Left lung (tissue), 10 donors: ENCODE measurements around the gene ADAMTS16. TPM values are rescaled to one million over a fixed set of nuclear protein-coding genes. Genes with fewer than 3 reads are reported as not detected.

ENCODE experiments used
- ATAC-seq: fragments of 200-7000 bp; cut with Tn5 transposase; one replicate; pipeline ENCODE4 v1.9.1; 2020; ENCODE audit warnings: moderate library complexity
- DNase-seq, 4 donors: peaks; one replicate each; pipeline ENCODE4 v3.0.0-alpha.2; 2013 to 2020
- H3K27ac ChIP-seq, 2 donors: fragments of 200-600 bp; sonication (generic) in 1 of 2; one replicate each; pipeline versions ENCODE4 v1.5.0 to v1.8.0; 2020 to 2021
- H3K27me3 ChIP-seq, 2 donors: fragments of 200-600 bp; sonication (generic) in 1 of 2; one replicate each; pipeline versions ENCODE4 v1.5.0 to v1.8.0; 2020 to 2021
- H3K36me3 ChIP-seq, 2 donors: fragments of 200-600 bp; sonication (generic) in 1 of 2; one replicate each; pipeline versions ENCODE4 v1.5.0 to v1.8.0; 2020 to 2021
- H3K4me1 ChIP-seq, 2 donors: fragments of 200-600 bp; one replicate each; pipeline ENCODE4 v1.8.0; 2021
- H3K4me3 ChIP-seq, 2 donors: fragments of 200-600 bp; sonication (generic) in 1 of 2; one replicate each; pipeline versions ENCODE4 v1.5.0 to v1.8.0; 2020 to 2021; ENCODE audit warnings: mild to moderate bottlenecking in 1 of 2
- H3K9me3 ChIP-seq, 2 donors: fragments of 200-600 bp; sonication (generic) in 1 of 2; one replicate each; pipeline versions ENCODE4 v1.5.0 to v1.8.0; 2020 to 2021
- intact Hi-C, 2 donors: fragments of 100-400 bp; cut with DNase I; formaldehyde crosslinking; loops; one replicate each; pipeline versions ENCODE4 v1.11.2 to v1.14.2; 2022
- polyA plus RNA-seq, 6 donors: library from polyadenylated mRNA; unstranded; fragments of 120-200 nt; gene quantifications; one replicate each; pipeline ENCODE4 v1.2.1, GENCODE V29; 2013; ENCODE audit not compliant: insufficient read length in 6 of 6
- total RNA-seq, 2 donors: library from RNA; stranded (reverse); fragmentation: NEBNext Ultra II Directional; extraction: Animal tissue kit (Norgen Biotek cat#: 25700); gene quantifications; one replicate each; pipeline ENCODE4 v1.2.1, GENCODE V29; 2021
- TF ChIP-seq, protein P1 (sequence below), 2 donors: fragments of 200-600 bp; sonication (generic) in 1 of 2; IDR thresholded peaks; one replicate each; pipeline versions ENCODE4 v1.5.0 to v1.8.0; 2021; ENCODE audit warnings: antibody characterized with exemption in 2 of 2
- donor health status: DM: no; HTN: yes; CAD: no.
- donor health status: DM: no; HTN: no; CAD: no.

Gene ADAMTS16
- total and polyA plus RNA-seq, 8 donors, result 0.29 to 28.7 (median 1.1) TPM

DNA sequence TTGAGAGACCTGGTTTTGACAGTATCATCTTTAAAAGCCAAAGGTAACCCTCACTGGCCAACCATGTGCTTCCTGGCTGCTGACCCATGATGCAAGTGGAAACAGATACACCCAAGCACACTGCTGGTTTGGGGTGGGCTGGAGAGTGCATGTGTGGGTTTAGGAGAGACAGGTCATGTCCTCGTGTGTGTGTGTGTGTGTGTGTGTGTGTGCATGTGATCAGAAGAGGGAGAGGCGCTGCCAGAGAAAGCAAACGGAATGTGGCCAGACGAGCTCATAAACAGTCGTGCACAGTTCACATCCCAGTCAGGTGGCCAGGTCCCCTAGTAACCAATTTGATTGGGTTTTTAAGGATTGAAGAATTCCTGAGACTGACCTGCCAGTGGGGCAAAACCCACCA, 169.5 kb downstream of the ADAMTS16 start:
- DNase-seq (no peak), ATAC-seq (no peak)
- TF ChIP-seq, protein P1, sequence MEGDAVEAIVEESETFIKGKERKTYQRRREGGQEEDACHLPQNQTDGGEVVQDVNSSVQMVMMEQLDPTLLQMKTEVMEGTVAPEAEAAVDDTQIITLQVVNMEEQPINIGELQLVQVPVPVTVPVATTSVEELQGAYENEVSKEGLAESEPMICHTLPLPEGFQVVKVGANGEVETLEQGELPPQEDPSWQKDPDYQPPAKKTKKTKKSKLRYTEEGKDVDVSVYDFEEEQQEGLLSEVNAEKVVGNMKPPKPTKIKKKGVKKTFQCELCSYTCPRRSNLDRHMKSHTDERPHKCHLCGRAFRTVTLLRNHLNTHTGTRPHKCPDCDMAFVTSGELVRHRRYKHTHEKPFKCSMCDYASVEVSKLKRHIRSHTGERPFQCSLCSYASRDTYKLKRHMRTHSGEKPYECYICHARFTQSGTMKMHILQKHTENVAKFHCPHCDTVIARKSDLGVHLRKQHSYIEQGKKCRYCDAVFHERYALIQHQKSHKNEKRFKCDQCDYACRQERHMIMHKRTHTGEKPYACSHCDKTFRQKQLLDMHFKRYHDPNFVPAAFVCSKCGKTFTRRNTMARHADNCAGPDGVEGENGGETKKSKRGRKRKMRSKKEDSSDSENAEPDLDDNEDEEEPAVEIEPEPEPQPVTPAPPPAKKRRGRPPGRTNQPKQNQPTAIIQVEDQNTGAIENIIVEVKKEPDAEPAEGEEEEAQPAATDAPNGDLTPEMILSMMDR (IDR thresholded peaks at IDR 0.05), result no peak
- no peaks in the 10 kb centered on the region for H3K36me3 ChIP-seq
- peaks cover 0 to 3% of the 10 kb centered on the region in 2 donors for H3K4me1 ChIP-seq
- no peak overlapping the region for H3K4me3 ChIP-seq
- H3K27ac ChIP-seq, result no peak overlapping the region
- intact Hi-C loops, result no loop called here
- H3K27me3 ChIP-seq, result no peaks in the 10 kb centered on the region
- no peaks in the 10 kb centered on the region for H3K9me3 ChIP-seq

DNA sequence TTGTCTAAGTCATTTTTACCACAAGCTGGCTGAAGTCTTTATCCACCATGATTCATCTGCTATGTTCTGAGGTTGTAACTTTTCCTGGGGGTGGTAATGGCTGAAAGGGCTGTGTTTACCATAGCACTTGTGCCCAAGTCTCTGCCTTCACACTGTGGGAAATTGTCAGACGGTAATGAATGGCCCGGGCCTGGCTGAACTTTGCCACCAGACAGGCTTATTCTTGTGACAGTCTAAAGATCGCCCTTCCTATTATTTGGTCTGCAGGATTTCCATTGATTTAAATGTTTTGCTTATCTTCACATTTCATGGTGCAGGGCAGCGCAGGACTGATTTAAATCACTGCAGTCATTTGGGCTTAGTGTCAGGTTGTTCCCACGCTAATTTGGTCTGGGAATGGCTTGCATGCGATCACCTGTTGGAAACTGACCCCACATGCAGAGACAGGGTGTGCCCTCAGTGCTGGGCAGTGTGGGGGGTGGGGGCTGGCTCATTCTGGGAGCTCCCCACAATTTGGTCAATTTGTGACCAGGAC, 173.0 kb downstream of the ADAMTS16 start:
- Histone ChIP-seq H3K27ac (no peak overlapping the region), H3K4me1 (no peaks in the 10 kb centered on the region), H3K27me3 (no peaks in the 10 kb centered on the region), H3K9me3 (peaks cover 0 to 3% of the 10 kb centered on the region in 2 donors), H3K4me3 (no peak overlapping the region), H3K36me3 (no peaks in the 10 kb centered on the region)
- no peak for DNase-seq
- TF ChIP-seq, protein P1 (IDR thresholded peaks at IDR 0.05), result no peak
- ATAC-seq, result no peak
- intact Hi-C loops, result no loop called here

DNA sequence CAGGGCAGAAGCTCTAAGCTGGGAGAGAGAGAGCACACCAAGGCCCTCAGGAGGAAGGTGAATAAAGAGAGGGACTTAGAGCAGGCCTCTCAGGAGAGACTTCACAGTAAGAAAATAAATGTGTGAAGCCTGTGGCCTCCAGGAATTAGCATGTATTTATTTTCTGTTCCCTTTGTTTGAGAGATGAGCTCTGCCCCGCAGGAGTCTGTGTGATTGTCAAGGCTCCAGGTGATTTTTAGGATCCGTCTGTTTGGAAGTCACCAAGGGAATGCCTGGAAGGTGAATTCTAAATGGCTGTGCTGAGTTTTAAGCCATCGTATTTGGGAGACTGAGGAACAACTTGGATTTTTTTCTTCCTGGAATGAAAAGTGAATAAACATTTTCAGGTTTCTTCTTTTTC, 174.0 kb downstream of the ADAMTS16 start:
- ATAC-seq (no peak), DNase-seq (no peak)
- no peaks in the 10 kb centered on the region for H3K36me3 ChIP-seq
- H3K27ac ChIP-seq, result no peak overlapping the region
- TF ChIP-seq, protein P1 (IDR thresholded peaks at IDR 0.05), result no peak
- intact Hi-C loops, result no loop called here
- H3K9me3 ChIP-seq, result peaks cover 0 to 3% of the 10 kb centered on the region in 2 donors
- no peak overlapping the region for H3K4me3 ChIP-seq
- no peaks in the 10 kb centered on the region for H3K4me1 ChIP-seq
- no peaks in the 10 kb centered on the region for H3K27me3 ChIP-seq

DNA sequence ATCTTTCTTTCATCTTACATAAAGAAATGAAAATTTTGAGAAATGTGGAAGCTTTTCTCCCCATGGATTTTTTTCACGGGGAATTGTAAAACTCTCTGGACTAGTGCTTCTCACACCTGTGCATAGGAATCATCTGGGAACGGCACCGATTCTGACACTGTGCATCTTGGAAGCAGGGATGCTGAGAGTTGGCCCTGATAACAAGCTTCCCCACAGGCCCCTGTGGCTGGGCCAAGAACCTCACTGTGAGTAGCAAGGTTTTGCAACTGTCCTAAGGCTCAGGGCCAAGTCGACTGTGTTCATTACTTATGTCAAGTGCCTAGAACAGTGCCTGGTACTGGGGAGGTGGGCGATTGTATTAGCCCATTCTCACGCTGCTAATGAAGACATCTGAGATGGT, 174.5 kb downstream of the ADAMTS16 start:
- DNase-seq, result no peak
- intact Hi-C loops, result no loop called here

DNA sequence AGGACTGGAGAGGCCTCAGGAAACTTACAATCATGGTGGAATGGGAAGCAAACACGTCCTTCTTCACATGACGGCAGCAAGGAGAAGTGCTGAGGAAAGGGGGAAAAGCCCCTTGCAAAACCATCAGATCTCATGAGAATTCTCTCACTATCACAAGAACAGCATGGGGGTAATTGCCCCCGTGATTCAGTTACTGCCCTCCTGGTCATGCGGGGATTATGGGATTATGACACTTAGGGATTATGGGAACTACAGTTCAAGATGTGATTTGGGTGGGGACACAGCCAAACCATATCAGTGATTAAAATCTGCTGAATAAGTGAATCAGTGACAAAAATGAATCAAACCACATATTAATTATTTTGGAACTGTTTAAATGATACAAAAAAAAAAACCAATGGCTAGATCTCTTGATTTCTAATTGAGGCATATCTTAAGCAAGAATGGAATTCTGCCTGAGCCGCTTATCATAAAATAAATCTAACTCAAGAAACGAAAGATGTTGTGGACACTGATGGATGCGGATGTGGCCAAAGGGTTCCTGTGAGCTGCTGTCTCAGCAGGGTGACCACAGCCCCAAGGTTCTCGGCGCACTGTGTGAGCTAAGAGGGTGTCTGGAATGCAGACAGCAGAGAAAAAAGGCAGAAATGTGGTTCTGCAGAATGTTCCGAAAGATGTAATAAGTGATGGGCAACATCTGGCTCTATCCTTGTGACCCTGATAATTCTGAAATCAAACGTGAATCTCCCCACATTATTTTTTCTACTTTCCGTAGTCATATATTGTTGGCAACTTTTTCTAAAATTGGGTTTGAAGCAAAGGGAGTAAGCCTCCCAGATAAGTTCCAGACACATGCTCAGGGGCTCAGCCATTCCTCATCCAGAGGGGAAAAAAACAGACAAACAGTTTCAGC, 175.2 kb downstream of the ADAMTS16 start:
- Histone ChIP-seq H3K4me1 (no peaks in the 10 kb centered on the region), H3K27ac (peak overlapping the region in 1 of 2 donors; percentile 7), H3K36me3 (no peaks in the 10 kb centered on the region), H3K27me3 (no peaks in the 10 kb centered on the region), H3K9me3 (peaks cover 0 to 3% of the 10 kb centered on the region in 2 donors), H3K4me3 (no peak overlapping the region)
- ATAC-seq (peak; percentile 75), DNase-seq (no peak)
- TF ChIP-seq, protein P1 (IDR thresholded peaks at IDR 0.05), result no peak
- intact Hi-C loops, result no loop called here

More for the DNA sequence above, 174.5 kb downstream of the ADAMTS16 start:
- H3K27ac ChIP-seq, result no peak overlapping the region
- no peaks in the 10 kb centered on the region for H3K27me3 ChIP-seq
- no peak for ATAC-seq
- H3K36me3 ChIP-seq, result no peaks in the 10 kb centered on the region
- no peak overlapping the region for H3K4me3 ChIP-seq
- TF ChIP-seq, protein P1 (IDR thresholded peaks at IDR 0.05), result no peak
- H3K4me1 ChIP-seq, result no peaks in the 10 kb centered on the region
- H3K9me3 ChIP-seq, result peaks cover 0 to 3% of the 10 kb centered on the region in 2 donors
